Thymus (tissue), 11 donors: ENCODE results near the gene PPA1. TPM values are rescaled to one million over a fixed set of nuclear protein-coding genes. Genes with fewer than 3 reads are reported as not detected.

Experiments
- DNase-seq, 9 donors: peaks; one replicate each; pipeline ENCODE4 v3.0.0-alpha.2; 2013; ENCODE audit warnings: low spot score in 9 of 9, low read depth in 6 of 9, missing footprints in 1 of 9
- H3K27ac ChIP-seq, 2 donors: one replicate each; pipeline ENCODE4 v1.5.1; 2013; ENCODE audit warnings: control low read depth in 1 of 2, low read depth in 1 of 2, low read length in 1 of 2, mild to moderate bottlenecking in 1 of 2, moderate library complexity in 1 of 2
- H3K27me3 ChIP-seq, 2 donors: one replicate each; pipeline ENCODE4 v1.5.1; 2013; ENCODE audit warnings: low read length in 1 of 2; ENCODE audit not compliant: control insufficient read depth in 2 of 2, insufficient read depth in 1 of 2
- H3K36me3 ChIP-seq, 2 donors: one replicate each; pipeline ENCODE4 v1.5.1; 2013; ENCODE audit warnings: low read length in 1 of 2, mild to moderate bottlenecking in 1 of 2, moderate library complexity in 1 of 2; ENCODE audit not compliant: control insufficient read depth in 2 of 2, insufficient read depth in 2 of 2
- H3K4me1 ChIP-seq, 2 donors: one replicate each; pipeline ENCODE4 v1.5.1; 2013; ENCODE audit warnings: low read length in 2 of 2; ENCODE audit not compliant: control insufficient read depth in 2 of 2, insufficient read depth in 2 of 2
- H3K4me3 ChIP-seq, 2 donors: one replicate each; pipeline ENCODE4 v1.5.1; 2013; ENCODE audit warnings: low read length in 2 of 2, control low read depth in 1 of 2, mild to moderate bottlenecking in 1 of 2
- H3K9me3 ChIP-seq, 2 donors: one replicate each; pipeline ENCODE4 v1.5.1; 2013; ENCODE audit warnings: low read length in 1 of 2, mild to moderate bottlenecking in 1 of 2; ENCODE audit not compliant: control insufficient read depth in 2 of 2, insufficient read depth in 1 of 2
- WGBS: extraction: QIAGEN DNeasy Blood & Tissue Kit; methylation state at CpG from one replicate; pipeline ENCODE4 v1.1.7; 2013; 5-methylcytosine and 5-hydroxymethylcytosine counted together
- polyA plus RNA-seq: library from polyadenylated mRNA; stranded (reverse); fragments of 200-250 nt; gene quantifications from one replicate; pipeline ENCODE4 v1.2.3, GENCODE V29; 2013
- total RNA-seq: library from RNA; stranded (reverse); fragments of 120-200 nt; gene quantifications from one replicate; pipeline ENCODE4 v1.2.4, GENCODE V29; 2013
- donor health status: healthy.

Gene PPA1
- total and polyA plus RNA-seq, 2 donors, result 150 to 199 TPM

GRCh38 chr10:70270952-70271351 is 37.7 kb upstream of the PPA1 start:
- WGBS, result 63% methylated on average over 2 of the region's 2 CpGs
- Histone ChIP-seq H3K36me3 (no peaks in the 10 kb centered on the region), H3K27me3 (peaks cover 0 to 15% of the 10 kb centered on the region in 2 donors), H3K27ac (no peak overlapping the region), H3K9me3 (no peaks in the 10 kb centered on the region), H3K4me1 (no peaks in the 10 kb centered on the region), H3K4me3 (no peak overlapping the region)
- DNase-seq, result no peak

DNA sequence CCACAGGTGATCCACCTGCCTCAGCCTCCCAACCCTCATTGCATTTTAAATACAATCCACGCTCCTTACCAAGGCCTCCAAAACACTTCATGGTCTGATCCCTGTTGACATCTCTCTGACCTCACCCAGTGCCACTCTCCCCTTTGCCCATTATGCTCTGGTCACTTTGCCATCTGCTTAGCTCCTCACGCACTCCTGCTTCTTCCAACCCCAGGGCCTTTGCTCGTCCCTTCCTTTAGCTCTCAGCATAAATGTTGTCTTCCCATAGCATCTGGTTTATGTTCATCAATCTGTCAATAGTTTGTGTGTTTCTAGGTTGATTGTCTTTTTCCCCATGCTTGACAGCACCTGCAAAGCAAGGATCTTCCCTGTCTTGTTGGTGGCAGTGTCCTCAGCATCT is 36.5 kb upstream of the PPA1 start:
- H3K27ac ChIP-seq, result no peak overlapping the region
- no peak for DNase-seq
- H3K9me3 ChIP-seq, result no peaks in the 10 kb centered on the region
- H3K4me1 ChIP-seq, result no peaks in the 10 kb centered on the region
- H3K4me3 ChIP-seq, result no peak overlapping the region
- WGBS, result 97% methylated on average over 3 of the region's 3 CpGs
- peaks cover under 1 to 18% of the 10 kb centered on the region in 2 donors for H3K27me3 ChIP-seq
- H3K36me3 ChIP-seq, result no peaks in the 10 kb centered on the region

GRCh38 chr10:70268376-70268775 is 35.1 kb upstream of the PPA1 start:
- H3K4me1 ChIP-seq, result no peaks in the 10 kb centered on the region
- DNase-seq, result no peak
- H3K27me3 ChIP-seq, result peaks cover 3 to 16% of the 10 kb centered on the region in 2 donors
- H3K9me3 ChIP-seq, result no peaks in the 10 kb centered on the region
- no peak overlapping the region for H3K4me3 ChIP-seq
- H3K27ac ChIP-seq, result no peak overlapping the region
- no peaks in the 10 kb centered on the region for H3K36me3 ChIP-seq
- WGBS, result 97% methylated on average over 4 of the region's 4 CpGs

- DNase-seq, result no peak
- Histone ChIP-seq H3K36me3 (no peaks in the 10 kb centered on the region), H3K27me3 (peaks cover 3 to 18% of the 10 kb centered on the region in 2 donors), H3K4me3 (no peak overlapping the region), H3K9me3 (no peaks in the 10 kb centered on the region), H3K27ac (no peak overlapping the region), H3K4me1 (no peaks in the 10 kb centered on the region)
- 76% methylated on average over 9 of the region's 9 CpGs for WGBS
These were observed 34.1 kb upstream of the PPA1 start for GRCh38 chr10:70267161-70267933.

DNA sequence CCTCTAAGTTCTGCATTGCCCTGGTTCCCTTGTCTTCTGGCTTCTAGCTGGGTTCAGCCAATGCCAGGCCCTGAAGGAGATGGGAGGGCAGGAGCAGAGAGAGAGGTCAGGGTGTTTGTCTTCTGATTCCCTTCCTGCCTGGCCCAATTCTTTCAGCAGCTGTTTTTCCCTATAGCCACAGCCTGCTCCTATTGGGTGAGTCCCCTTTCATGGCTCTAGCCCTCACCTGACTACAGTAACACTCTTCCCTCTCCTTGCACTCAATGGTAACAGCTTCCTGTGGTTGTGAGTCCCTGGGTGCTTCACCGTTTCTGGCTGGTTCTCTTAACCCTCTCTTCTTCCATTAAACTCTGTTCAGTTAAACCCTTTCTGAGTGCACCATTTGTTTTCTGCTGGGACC is 33.5 kb upstream of the PPA1 start:
- Histone ChIP-seq H3K27ac (no peak overlapping the region), H3K9me3 (no peaks in the 10 kb centered on the region), H3K4me3 (no peak overlapping the region), H3K4me1 (no peaks in the 10 kb centered on the region), H3K36me3 (no peaks in the 10 kb centered on the region), H3K27me3 (peaks cover 3 to 18% of the 10 kb centered on the region in 2 donors)
- no peak for DNase-seq
- WGBS, result 11% methylated on average over 1 of the region's 1 CpG

GRCh38 chr10:70266056-70266455 is 32.8 kb upstream of the PPA1 start:
- DNase-seq, result no peak
- Histone ChIP-seq H3K27me3 (peaks cover 3 to 18% of the 10 kb centered on the region in 2 donors), H3K27ac (no peak overlapping the region), H3K36me3 (no peaks in the 10 kb centered on the region), H3K9me3 (no peaks in the 10 kb centered on the region), H3K4me1 (no peaks in the 10 kb centered on the region), H3K4me3 (no peak overlapping the region)
- WGBS, result 96% methylated on average over 7 of the region's 7 CpGs

DNA sequence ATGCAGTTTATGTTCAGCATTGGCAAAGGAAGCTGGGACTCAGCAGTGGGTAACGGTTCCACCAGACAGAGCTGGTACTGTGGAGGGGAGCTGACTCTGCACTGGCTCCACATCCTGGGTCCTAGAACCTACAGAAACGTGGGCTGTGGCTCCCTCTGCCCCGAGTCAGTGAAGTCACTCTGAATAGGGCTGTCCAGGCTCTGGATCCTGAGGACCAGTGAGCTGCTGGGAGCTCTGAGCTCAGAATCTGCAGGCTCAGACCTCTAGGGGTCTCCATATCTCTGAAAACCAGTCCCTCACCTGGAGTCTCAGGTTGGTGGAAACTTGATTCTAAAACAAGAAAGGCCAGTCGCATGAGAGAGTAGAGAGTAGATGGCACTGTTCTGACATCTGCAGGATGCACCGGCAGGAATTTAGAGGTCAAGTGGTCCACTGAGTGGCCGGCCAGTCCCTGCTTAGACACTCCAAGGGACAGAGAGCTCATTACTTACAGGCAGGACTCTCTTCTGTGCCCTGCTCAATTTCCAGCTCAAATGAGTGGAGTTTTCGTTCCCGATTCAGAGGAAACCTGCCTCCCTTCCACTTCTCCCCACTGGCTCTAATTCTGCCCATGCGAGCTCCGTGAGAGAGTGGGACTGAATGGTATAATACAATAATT is 31.9 kb upstream of the PPA1 start:
- 56% methylated on average over 10 of the region's 10 CpGs for WGBS
- H3K9me3 ChIP-seq, result no peaks in the 10 kb centered on the region
- no peak overlapping the region for H3K4me3 ChIP-seq
- peak in 1 of 9 donors; percentile 18 for DNase-seq
- H3K27me3 ChIP-seq, result peaks cover 3 to 23% of the 10 kb centered on the region in 2 donors
- H3K27ac ChIP-seq, result no peak overlapping the region
- no peaks in the 10 kb centered on the region for H3K4me1 ChIP-seq
- no peaks in the 10 kb centered on the region for H3K36me3 ChIP-seq

DNA sequence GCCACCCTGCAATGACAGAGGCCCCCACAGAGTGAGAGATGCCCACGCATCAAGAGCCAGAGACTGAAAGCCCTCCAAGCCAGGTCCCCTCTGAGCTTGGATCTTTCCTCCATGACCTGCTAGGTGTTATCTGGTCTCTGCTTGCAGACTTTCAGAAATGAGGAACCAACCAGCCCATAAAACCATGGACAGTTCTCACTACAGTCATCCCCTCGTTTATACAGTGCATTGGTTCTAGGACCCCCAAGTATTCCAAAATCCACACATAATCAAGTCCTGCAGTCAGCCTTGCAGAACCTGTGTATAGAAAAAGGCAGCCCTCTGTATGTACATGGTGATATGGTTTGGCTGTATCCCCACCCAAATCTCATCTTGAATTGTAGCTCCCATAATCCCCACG is 27.5 kb upstream of the PPA1 start:
- H3K36me3 ChIP-seq, result no peaks in the 10 kb centered on the region
- H3K4me3 ChIP-seq, result no peak overlapping the region
- WGBS, result 83% methylated on average over 3 of the region's 3 CpGs
- no peak overlapping the region for H3K27ac ChIP-seq
- peaks cover 11 to 41% of the 10 kb centered on the region in 2 donors for H3K27me3 ChIP-seq
- DNase-seq, result no peak
- H3K9me3 ChIP-seq, result no peaks in the 10 kb centered on the region
- H3K4me1 ChIP-seq, result peaks cover under 1 to 4% of the 10 kb centered on the region in 2 donors

GRCh38 chr10:70260259-70260658 is 27.0 kb upstream of the PPA1 start:
- H3K9me3 ChIP-seq, result no peaks in the 10 kb centered on the region
- no peak for DNase-seq
- no peak overlapping the region for H3K4me3 ChIP-seq
- no peaks in the 10 kb centered on the region for H3K36me3 ChIP-seq
- peaks cover 15 to 43% of the 10 kb centered on the region in 2 donors for H3K27me3 ChIP-seq
- peaks cover 6 to 8% of the 10 kb centered on the region in 2 donors for H3K4me1 ChIP-seq
- no peak overlapping the region for H3K27ac ChIP-seq
- 82% methylated on average over 1 of the region's 1 CpG for WGBS
